H1 (cell line): ENCODE data around the gene DNAJC2. TPM values are rescaled to one million over a fixed set of nuclear protein-coding genes. Genes with fewer than 3 reads are reported as not detected.

Experiments
- CHD2 ChIP-seq: IDR thresholded peaks from 2 replicates; pipeline ENCODE4 v1.6.1; 2012; ENCODE audit warnings: low read length, improper control_type of control experiment
- EGR1 ChIP-seq: IDR thresholded peaks from 2 replicates; pipeline ENCODE4 v1.6.1; 2011; ENCODE audit warnings: low read depth, low read length, borderline replicate concordance
- RNF2 ChIP-seq: fragments of 200-900, 300-1000 bp; sonication (generic); IDR thresholded peaks from 2 replicates; pipeline ENCODE4 v1.7.1; 2016; ENCODE audit warnings: borderline replicate concordance, low read depth, mild to moderate bottlenecking, antibody characterized with exemption, low read length; ENCODE audit not compliant: poor library complexity, severe bottlenecking; ENCODE audit errors: missing control alignments
- TBP ChIP-seq: IDR thresholded peaks from 2 replicates; pipeline ENCODE4 v1.6.1; 2011; ENCODE audit warnings: low read depth, low read length, improper control_type of control experiment
- TCF12 ChIP-seq: IDR thresholded peaks from 2 replicates; pipeline ENCODE4 v1.6.1; 2011; ENCODE audit warnings: low read depth, mild to moderate bottlenecking, low read length
- polyA plus RNA-seq, 7 experiments: library from polyadenylated mRNA; depleted of rRNA in 3 of 7; stranded (reverse) in 5 of 7; unstranded in 2 of 7; fragments of >200 nt in 5 of 7; fragments of 200-250 nt in 2 of 7; gene quantifications; 1 replicate in 5 of 7; 2 replicates in 1 of 7; 4 replicates in 1 of 7; pipeline versions ENCODE4 v1.2.1 to v1.2.3, GENCODE V29; 2011 to 2013; ENCODE audit warnings: missing spikeins in 2 of 7, mixed read lengths in 2 of 7
- total RNA-seq: library from RNA; stranded (reverse); fragmentation: NEBNext Ultra II Directional; extraction: Animal tissue kit (Norgen Biotek cat#: 25700); gene quantifications from 2 replicates; pipeline ENCODE4 v1.2.1, GENCODE V29; 2021
- TF ChIP-seq, protein P1 (sequence below), 3 experiments: IDR thresholded peaks; 1 replicate in 2 of 3; 2 replicates in 1 of 3; pipeline versions ENCODE4 v1.5.1 to v1.6.1; 2011; ENCODE audit warnings: low read length in 3 of 3, mild to moderate bottlenecking in 3 of 3, inconsistent platforms in 2 of 3, low read depth in 1 of 3, moderate library complexity in 1 of 3; ENCODE audit not compliant: insufficient read depth in 1 of 3; ENCODE audit errors: control extremely low read depth in 1 of 3

The DNAJC2 gene
- total and polyA plus RNA-seq, 2 of the 8 experiments (the other 6 are each of a cell fraction or from before 2014, with no cell fraction given), result 9.8 to 42.2 TPM

DNA sequence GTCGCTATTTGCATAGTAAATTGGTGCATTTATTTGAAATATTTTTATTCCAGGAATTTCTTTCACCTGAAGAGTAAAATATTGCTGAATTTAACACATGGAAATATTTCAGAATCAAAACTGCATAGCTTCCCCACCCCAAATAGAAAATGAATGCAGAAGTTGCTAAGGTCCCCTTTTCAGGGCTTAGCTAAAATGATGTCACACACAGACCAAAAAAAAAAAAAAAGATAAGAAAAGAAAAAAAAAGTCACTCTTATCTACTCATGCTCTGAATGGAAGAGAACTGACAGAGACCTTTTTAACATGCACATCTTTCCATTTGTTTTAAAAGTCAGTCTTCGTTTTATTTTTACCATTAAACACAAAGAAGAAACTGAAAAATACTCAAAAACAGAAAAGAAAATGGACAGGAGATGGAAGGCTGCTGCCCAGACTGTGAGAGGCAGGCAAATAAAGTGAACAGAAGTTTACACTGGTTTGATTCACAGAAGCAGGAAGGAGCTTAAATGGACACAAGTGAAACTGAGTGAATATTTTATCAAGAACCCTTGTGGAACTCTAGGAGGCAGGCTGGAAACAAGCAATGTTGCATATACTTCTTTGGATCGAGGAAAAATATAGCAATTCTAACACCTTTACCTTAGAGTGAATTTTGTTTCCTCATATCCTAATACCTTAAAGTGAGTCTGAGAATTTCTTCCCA is 34.9 kb upstream of the DNAJC2 start (continued):
- TF ChIP-seq RNF2, result no peak
- TF ChIP-seq, protein P1, sequence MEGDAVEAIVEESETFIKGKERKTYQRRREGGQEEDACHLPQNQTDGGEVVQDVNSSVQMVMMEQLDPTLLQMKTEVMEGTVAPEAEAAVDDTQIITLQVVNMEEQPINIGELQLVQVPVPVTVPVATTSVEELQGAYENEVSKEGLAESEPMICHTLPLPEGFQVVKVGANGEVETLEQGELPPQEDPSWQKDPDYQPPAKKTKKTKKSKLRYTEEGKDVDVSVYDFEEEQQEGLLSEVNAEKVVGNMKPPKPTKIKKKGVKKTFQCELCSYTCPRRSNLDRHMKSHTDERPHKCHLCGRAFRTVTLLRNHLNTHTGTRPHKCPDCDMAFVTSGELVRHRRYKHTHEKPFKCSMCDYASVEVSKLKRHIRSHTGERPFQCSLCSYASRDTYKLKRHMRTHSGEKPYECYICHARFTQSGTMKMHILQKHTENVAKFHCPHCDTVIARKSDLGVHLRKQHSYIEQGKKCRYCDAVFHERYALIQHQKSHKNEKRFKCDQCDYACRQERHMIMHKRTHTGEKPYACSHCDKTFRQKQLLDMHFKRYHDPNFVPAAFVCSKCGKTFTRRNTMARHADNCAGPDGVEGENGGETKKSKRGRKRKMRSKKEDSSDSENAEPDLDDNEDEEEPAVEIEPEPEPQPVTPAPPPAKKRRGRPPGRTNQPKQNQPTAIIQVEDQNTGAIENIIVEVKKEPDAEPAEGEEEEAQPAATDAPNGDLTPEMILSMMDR (IDR thresholded peaks at IDR 0.05; ENCODE audit: control extremely low read depth in 1 of 3, insufficient read depth in 1 of 3, low read depth in 1 of 3, low read length in 3 of 3), result no peak
- no peak for TF ChIP-seq TBP
- no peak for TF ChIP-seq EGR1
- TF ChIP-seq CHD2, result no peak
- TF ChIP-seq TCF12, result no peak
